Measurements from ENCODE around the gene MCM6.
"Not testable (repeated sequence)": the region's sequence is repeated elsewhere in the genome, so short reads cannot be mapped to it uniquely, and the experiment has no call there.

MCM6 gene

DNA sequence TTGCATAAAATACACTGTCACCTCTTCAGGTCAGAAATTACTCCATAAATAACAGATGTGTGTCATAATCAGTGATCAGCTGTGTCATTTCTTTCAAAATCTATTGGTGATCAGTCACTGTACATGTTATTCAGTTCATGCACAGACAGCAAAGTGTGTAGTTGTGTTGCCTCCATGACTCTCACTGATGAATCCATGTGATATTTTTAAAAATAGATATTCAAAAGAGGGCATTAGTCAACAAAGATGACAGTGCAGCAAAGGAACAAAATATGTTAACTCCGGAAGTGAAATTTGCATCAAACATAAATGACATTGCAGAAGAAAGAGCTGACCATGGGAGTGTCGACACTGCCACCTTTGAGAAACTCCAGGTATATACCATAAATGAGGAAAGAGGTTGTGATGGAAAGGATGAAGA, 17.1 kb upstream of the MCM6 start:
- H3K36me3 ChIP-seq (ENCODE audit: low read length): no peaks in the 10 kb centered on the region
- H3F3A ChIP-seq (ENCODE audit: insufficient read depth): no peaks in the 10 kb centered on the region
- H2AFZ ChIP-seq (ENCODE audit: low read depth, low read length, severe bottlenecking): no peak overlapping the region
- no peak overlapping the region for H3K4me3 ChIP-seq (ENCODE audit: insufficient read depth, low read length, poor library complexity, severe bottlenecking)
- H3K27ac ChIP-seq (ENCODE audit: low read depth, low read length): no peak overlapping the region
- H4K20me1 ChIP-seq (ENCODE audit: low read depth, low read length): no peaks in the 10 kb centered on the region
- no peaks in the 10 kb centered on the region for H3K9me2 ChIP-seq (replicated peaks; ENCODE audit: insufficient read depth, low read length)
- H3K9ac ChIP-seq (ENCODE audit: low read length): no peak overlapping the region
- TF ChIP-seq EZH2phosphoT487 (conservative IDR thresholded peaks at IDR 0.05; ENCODE audit: low read length): no peak
- TF ChIP-seq, protein P1, sequence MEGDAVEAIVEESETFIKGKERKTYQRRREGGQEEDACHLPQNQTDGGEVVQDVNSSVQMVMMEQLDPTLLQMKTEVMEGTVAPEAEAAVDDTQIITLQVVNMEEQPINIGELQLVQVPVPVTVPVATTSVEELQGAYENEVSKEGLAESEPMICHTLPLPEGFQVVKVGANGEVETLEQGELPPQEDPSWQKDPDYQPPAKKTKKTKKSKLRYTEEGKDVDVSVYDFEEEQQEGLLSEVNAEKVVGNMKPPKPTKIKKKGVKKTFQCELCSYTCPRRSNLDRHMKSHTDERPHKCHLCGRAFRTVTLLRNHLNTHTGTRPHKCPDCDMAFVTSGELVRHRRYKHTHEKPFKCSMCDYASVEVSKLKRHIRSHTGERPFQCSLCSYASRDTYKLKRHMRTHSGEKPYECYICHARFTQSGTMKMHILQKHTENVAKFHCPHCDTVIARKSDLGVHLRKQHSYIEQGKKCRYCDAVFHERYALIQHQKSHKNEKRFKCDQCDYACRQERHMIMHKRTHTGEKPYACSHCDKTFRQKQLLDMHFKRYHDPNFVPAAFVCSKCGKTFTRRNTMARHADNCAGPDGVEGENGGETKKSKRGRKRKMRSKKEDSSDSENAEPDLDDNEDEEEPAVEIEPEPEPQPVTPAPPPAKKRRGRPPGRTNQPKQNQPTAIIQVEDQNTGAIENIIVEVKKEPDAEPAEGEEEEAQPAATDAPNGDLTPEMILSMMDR (IDR thresholded peaks at IDR 0.05; ENCODE audit: insufficient read depth, low read length, poor library complexity, severe bottlenecking): no peak
- H3K4me2 ChIP-seq (ENCODE audit: low read depth, low read length, poor library complexity, severe bottlenecking): no peak overlapping the region
- H3K27me3 ChIP-seq (ENCODE audit: low read length): no peaks in the 10 kb centered on the region
- H3K79me2 ChIP-seq (ENCODE audit: insufficient read depth, low read length): no peaks in the 10 kb centered on the region
- no peaks in the 10 kb centered on the region; the same call in 1 of the 2 replicates for H3K9me3 ChIP-seq (ENCODE audit: insufficient read depth, low read length)

DNA sequence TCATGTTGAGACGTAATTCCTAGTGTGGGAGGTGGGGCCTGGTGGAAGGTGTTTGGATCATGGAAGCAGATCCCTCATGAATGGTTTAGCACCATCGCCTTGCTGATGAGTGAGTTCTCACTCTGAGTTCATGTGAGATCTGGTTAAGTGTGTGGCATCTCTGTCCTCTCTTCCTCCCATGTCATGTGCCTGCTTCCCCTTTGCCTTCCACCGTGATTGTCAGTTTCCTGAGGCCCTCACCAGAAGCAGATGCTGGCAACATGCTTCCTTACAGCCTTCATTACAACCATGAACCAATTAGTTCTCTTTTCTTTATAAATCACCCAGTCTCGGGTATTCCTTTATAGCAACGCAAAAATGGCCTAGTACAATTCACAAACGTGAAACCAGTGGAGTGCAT, 14.6 kb upstream of the MCM6 start:
- no peak overlapping the region for H3K27ac ChIP-seq (ENCODE audit: low read depth, low read length)

GRCh38 chr2:135890149-135890548, 13.9 kb upstream of the MCM6 start:
- Histone ChIP-seq H3K79me2 (ENCODE audit: insufficient read depth, low read length) (no peaks in the 10 kb centered on the region), H3K27me3 (ENCODE audit: low read length) (no peaks in the 10 kb centered on the region), H3K36me3 (ENCODE audit: low read length) (no peaks in the 10 kb centered on the region), H3K9me3 (ENCODE audit: insufficient read depth, low read length) (no peaks in the 10 kb centered on the region; the same call in 1 of the 2 replicates), H3K27ac (ENCODE audit: low read depth, low read length) (no peak overlapping the region), H3F3A (ENCODE audit: insufficient read depth) (no peaks in the 10 kb centered on the region), H3K4me2 (ENCODE audit: low read depth, low read length, poor library complexity, severe bottlenecking) (no peak overlapping the region), H3K4me3 (ENCODE audit: insufficient read depth, low read length, poor library complexity, severe bottlenecking) (no peak overlapping the region), H3K9ac (ENCODE audit: low read length) (no peak overlapping the region), H3K9me2 (replicated peaks; ENCODE audit: insufficient read depth, low read length) (no peaks in the 10 kb centered on the region), H2AFZ (ENCODE audit: low read depth, low read length, severe bottlenecking) (no peak overlapping the region), H4K20me1 (ENCODE audit: low read depth, low read length) (no peaks in the 10 kb centered on the region)
- TF ChIP-seq, protein P1 (IDR thresholded peaks at IDR 0.05; ENCODE audit: insufficient read depth, low read length, poor library complexity, severe bottlenecking): no peak
- TF ChIP-seq EZH2phosphoT487 (conservative IDR thresholded peaks at IDR 0.05; ENCODE audit: low read length): no peak

More for the DNA sequence above, 14.6 kb upstream of the MCM6 start:
- no peak overlapping the region for H3K4me2 ChIP-seq (ENCODE audit: low read depth, low read length, poor library complexity, severe bottlenecking)
- H2AFZ ChIP-seq (ENCODE audit: low read depth, low read length, severe bottlenecking): no peak overlapping the region
- H3K36me3 ChIP-seq (ENCODE audit: low read length): no peaks in the 10 kb centered on the region
- H3K27me3 ChIP-seq (ENCODE audit: low read length): no peaks in the 10 kb centered on the region
- no peak overlapping the region for H3K4me3 ChIP-seq (ENCODE audit: insufficient read depth, low read length, poor library complexity, severe bottlenecking)
- no peaks in the 10 kb centered on the region for H3K79me2 ChIP-seq (ENCODE audit: insufficient read depth, low read length)
- H3K9me3 ChIP-seq (ENCODE audit: insufficient read depth, low read length): no peaks in the 10 kb centered on the region; the same call in 1 of the 2 replicates
- no peak overlapping the region for H3K9ac ChIP-seq (ENCODE audit: low read length)
- H4K20me1 ChIP-seq (ENCODE audit: low read depth, low read length): no peaks in the 10 kb centered on the region
- no peaks in the 10 kb centered on the region for H3F3A ChIP-seq (ENCODE audit: insufficient read depth)
- no peak for TF ChIP-seq EZH2phosphoT487 (conservative IDR thresholded peaks at IDR 0.05; ENCODE audit: low read length)
- TF ChIP-seq, protein P1 (IDR thresholded peaks at IDR 0.05; ENCODE audit: insufficient read depth, low read length, poor library complexity, severe bottlenecking): no peak
- H3K9me2 ChIP-seq (replicated peaks; ENCODE audit: insufficient read depth, low read length): no peaks in the 10 kb centered on the region

DNA sequence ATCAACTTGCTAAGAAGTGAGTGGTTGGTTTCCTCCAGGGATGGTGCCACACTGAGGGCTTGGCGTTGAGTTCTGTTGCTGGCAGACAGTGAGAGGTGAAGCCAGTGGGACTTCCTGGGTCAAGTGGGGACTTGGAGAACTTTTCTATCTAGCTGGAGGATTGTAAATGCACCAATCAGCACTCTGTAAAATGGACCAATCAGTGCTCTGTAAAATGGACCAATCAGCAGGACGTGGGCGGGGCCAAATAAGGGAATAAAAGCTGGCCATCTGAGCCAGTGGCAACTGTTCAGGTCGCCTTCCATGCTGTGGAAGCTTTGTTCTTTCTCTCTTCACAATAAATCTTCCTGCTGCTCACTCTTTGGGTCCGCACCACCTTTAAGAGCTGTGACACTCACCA, 12.3 kb upstream of the MCM6 start:
- H3K9me2 ChIP-seq (replicated peaks; ENCODE audit: insufficient read depth, low read length); H3K4me3 ChIP-seq (ENCODE audit: insufficient read depth, low read length, poor library complexity, severe bottlenecking); H3K36me3 ChIP-seq (ENCODE audit: low read length); H2AFZ ChIP-seq (ENCODE audit: low read depth, low read length, severe bottlenecking); H3K9me3 ChIP-seq (ENCODE audit: insufficient read depth, low read length); H3K27me3 ChIP-seq (ENCODE audit: low read length); H3K79me2 ChIP-seq (ENCODE audit: insufficient read depth, low read length); H3K9ac ChIP-seq (ENCODE audit: low read length); H3K27ac ChIP-seq (ENCODE audit: low read depth, low read length); H3K4me2 ChIP-seq (ENCODE audit: low read depth, low read length, poor library complexity, severe bottlenecking); H3F3A ChIP-seq (ENCODE audit: insufficient read depth); H4K20me1 ChIP-seq (ENCODE audit: low read depth, low read length): not testable (repeated sequence)

Measured in SU-DHL-6 (cell line).